ENCODE data around the gene SMAD3. TPM values are rescaled to one million over a fixed set of nuclear protein-coding genes. Genes with fewer than 3 reads are reported as not detected.

The SMAD3 gene
- total RNA-seq, 1 donor, result 36.7 TPM

DNA sequence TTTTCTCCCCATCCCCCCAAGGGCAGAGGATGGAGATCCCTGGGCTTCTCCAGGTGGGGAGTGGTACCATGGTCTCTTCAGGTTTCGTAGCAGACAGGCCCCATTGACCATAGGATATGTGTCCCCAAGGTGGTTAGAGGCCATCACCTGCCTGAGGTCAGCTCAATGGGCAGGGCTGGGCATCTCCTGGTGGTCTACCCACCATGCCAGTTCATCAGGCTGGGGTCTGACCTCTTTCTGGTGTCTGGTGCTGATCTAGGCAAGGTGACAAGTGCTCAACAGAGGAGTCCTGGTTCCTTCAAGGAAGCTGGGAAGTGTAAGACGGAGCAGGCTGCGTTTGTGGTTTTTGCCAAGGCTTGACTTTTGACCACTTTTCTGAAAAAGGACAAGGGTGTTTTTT, 71.4 kb downstream of the SMAD3 start:
- H3K27me3 ChIP-seq (ENCODE audit: insufficient read depth, low read length), result no peaks in the 10 kb centered on the region
- peaks cover 90% of the 10 kb centered on the region for H3K4me1 ChIP-seq (ENCODE audit: insufficient read depth, low read length)
- H3K4me3 ChIP-seq (ENCODE audit: low read length), result no peak overlapping the region
- H3K9me3 ChIP-seq (ENCODE audit: low read depth, low read length), result no peaks in the 10 kb centered on the region

DNA sequence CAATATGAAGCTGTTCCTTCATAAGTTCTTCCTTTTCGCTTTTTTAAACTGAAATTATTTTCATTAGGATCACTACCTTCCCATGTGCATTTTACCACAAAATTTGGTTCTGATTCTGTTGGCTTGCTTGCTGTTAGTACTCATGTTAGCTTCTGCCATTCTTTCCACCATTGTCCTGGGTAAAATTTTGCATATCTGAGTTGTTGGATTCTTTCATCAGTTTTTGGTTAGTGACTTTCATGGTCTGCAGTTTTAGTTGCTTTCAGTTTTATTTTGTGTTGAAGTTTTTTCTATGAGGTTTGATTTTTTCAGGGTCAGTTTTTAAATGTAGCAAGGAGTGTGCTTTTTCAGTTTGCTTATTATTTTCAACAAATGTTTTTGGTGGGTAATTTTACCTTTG, 71.9 kb downstream of the SMAD3 start:
- Histone ChIP-seq H3K4me1 (ENCODE audit: insufficient read depth, low read length) (peaks cover 85% of the 10 kb centered on the region), H3K4me3 (ENCODE audit: low read length) (no peak overlapping the region), H3K27me3 (ENCODE audit: insufficient read depth, low read length) (no peaks in the 10 kb centered on the region), H3K9me3 (ENCODE audit: low read depth, low read length) (no peaks in the 10 kb centered on the region)

DNA sequence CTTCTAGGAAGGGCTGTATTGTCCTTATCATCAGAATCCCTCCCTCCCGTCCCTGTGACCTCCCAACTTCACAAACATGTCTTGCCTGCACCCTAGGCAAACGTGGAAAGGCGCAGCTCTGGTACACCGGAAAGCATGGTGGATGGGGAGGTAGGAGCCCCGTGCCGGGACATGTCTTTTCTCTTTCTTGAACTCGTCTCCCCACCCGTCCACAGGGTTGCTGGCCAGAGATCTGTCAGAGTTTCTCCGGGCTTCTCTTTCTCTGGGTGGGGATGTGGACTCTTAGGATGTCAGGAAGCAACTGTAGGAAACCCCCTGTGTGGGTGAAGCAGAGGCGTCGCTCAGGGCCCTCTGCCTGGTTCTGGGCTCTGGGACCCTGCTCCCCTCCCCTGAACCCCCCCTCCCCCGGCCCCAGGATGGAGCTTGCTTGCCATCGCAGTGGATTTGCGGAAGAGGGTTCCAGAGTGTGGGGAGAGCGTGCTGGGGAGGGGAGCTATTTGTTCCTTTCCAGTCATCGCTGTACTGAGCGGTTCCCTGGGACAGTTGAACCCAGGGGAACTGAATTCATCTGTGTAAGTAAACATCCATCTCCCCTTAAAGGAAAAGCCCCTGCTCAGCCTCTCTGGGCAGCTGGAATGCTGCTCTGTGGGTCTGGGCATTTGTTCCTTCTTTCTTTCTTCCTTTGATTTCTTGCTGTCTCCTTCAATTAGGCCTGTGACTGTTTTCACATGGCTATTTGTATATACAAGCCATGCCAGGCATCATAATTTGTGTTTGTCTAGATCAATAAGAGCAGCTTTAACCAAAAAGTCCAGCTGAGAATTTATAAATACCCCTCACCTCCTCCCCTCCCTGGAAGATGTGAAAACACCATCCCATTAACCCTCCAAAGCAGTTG, 72.8 kb downstream of the SMAD3 start:
- no peak overlapping the region for H3K4me3 ChIP-seq (ENCODE audit: low read length)
- H3K9me3 ChIP-seq (ENCODE audit: low read depth, low read length), result no peaks in the 10 kb centered on the region
- peaks cover 79% of the 10 kb centered on the region for H3K4me1 ChIP-seq (ENCODE audit: insufficient read depth, low read length)
- H3K27me3 ChIP-seq (ENCODE audit: insufficient read depth, low read length), result no peaks in the 10 kb centered on the region

DNA sequence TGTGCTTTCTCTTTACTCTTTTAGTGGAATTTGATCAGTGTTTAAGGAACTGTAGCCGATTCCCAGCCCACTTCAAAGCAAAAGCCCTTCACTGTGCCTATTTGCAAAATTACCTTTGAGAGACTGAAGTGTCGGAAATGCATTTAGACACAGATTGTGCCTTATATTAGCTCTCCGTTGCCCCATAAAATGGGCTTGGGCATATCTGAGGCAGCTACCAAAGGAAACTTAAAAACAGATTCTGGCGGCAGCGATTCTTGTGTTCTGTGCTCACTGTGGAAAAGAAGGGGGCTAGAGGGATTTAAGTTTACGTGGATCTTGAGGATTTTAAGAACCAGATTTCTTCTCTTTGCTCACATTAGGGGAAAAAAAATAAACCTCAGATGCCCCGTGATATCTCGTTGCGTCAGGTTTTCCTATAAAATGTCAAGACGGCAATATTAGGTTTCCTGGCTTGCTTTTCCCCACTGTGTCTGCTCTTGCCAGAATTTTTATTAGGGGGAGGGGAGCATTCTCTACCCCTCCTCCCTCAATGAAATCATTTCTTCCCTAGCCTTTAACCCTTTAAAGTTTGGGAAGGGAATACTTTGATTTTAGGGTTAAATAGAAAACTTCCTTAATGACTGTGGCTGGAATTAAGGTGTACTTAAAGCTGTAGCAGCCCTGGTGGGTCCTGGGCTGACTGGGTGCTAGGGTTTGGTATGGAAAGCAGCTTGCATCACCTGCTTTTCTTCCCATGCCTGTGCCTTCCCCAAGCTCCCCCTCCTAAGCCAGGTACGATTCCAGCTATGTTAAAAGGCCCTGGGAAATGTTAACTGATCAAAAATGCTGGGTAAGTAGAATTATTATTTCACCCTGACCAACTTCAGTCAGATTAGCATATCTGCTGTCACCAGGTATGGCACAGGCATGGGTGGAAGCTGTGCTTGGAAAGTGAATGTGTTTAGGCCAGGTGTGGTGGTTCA, 73.8 kb downstream of the SMAD3 start:
- Histone ChIP-seq H3K4me3 (ENCODE audit: low read length) (no peak overlapping the region), H3K4me1 (ENCODE audit: insufficient read depth, low read length) (peaks cover 77% of the 10 kb centered on the region), H3K27me3 (ENCODE audit: insufficient read depth, low read length) (no peaks in the 10 kb centered on the region), H3K9me3 (ENCODE audit: low read depth, low read length) (no peaks in the 10 kb centered on the region)

DNA sequence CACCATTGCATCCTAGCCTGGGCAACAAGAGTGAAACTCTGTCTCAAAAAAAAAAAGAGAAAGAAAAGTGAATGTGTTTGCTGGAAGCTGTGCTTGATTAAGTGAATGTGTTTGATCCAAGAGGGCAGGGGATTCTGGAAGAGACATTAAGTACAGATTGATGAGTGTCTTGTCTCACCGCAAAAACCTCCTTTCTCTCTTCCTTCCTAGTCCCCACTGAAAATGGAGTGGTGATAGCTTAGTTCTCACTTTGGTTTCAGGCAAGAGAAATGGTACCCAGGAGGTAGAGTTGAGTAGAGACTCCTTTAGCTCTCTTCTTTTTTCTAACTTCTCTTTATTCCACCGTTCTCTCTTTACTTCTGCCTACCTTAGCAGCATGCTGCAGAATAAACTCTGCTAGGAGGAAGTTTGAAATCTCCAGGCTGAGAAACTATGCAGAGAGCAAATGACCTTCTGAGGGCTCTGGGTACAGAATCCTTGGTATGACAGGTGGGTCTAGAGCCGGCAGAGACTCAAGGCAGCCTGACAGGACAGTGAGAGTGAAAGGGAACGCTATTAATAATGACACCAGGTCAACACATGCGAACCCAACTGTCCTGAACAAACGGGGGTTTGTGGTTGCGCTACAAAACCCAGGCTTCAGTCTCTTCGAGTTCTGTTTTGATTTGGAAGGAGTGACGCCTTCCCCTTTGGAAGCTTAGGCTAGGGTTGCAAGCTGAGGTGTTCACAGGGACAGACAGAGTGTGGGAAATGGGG, 74.9 kb downstream of the SMAD3 start:
- H3K4me3 ChIP-seq (ENCODE audit: low read length), result no peak overlapping the region
- no peaks in the 10 kb centered on the region for H3K27me3 ChIP-seq (ENCODE audit: insufficient read depth, low read length)
- H3K9me3 ChIP-seq (ENCODE audit: low read depth, low read length), result no peaks in the 10 kb centered on the region
- peaks cover 76% of the 10 kb centered on the region for H3K4me1 ChIP-seq (ENCODE audit: insufficient read depth, low read length)

DNA sequence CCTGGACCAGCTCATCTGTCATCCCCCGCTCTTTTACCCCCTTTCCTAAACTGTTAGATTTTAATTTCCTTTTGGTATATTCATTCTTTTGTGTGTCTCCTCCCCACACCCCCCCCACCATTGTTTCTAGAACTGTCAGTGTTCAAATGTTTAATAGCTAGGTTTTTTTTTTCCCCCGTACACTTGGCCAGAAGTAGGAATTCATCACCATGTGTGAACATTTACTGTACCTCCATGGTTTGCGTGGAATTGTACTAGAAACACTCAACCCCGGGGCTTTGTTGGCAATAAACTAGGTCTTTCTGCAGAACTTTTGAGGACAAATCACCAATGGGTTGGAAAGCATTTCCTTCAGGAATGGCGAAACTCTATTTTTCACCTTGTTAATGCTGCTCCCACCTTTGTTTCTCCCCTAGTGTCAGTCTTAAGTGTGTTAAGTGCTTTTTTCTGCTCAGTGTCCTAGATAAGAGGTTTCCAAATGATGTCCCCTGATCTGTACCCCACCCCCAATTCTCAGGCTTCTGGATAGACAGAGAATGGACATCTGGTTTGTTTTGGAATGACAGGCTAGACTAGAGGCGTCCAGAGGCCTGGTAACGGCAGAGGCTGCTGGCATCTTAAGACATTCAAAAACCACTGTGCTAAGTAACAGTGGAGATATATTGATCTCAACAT, 76.8 kb downstream of the SMAD3 start:
- Histone ChIP-seq H3K9me3 (ENCODE audit: low read depth, low read length) (no peaks in the 10 kb centered on the region), H3K4me1 (ENCODE audit: insufficient read depth, low read length) (peaks cover 79% of the 10 kb centered on the region), H3K4me3 (ENCODE audit: low read length) (no peak overlapping the region), H3K27me3 (ENCODE audit: insufficient read depth, low read length) (no peaks in the 10 kb centered on the region)

DNA sequence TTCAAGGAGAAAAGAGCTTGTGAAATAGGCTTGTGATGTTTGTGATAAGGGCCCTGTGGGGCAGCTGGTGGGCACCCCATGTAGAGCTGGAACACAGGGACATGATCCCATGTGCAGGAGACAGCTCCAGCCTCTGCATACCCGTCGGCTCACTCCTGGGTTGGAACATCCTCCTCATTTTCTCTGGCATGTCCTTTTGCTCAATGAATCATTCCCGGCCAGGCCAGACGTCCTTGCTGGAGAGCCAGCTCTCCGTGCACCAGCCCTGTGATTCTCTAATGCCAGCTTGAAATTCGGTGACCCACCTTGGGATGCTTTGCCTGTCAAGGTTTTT, 77.3 kb downstream of the SMAD3 start:
- no peak overlapping the region for H3K4me3 ChIP-seq (ENCODE audit: low read length)
- H3K9me3 ChIP-seq (ENCODE audit: low read depth, low read length), result no peaks in the 10 kb centered on the region
- peaks cover 79% of the 10 kb centered on the region for H3K4me1 ChIP-seq (ENCODE audit: insufficient read depth, low read length)
- no peaks in the 10 kb centered on the region for H3K27me3 ChIP-seq (ENCODE audit: insufficient read depth, low read length)

DNA sequence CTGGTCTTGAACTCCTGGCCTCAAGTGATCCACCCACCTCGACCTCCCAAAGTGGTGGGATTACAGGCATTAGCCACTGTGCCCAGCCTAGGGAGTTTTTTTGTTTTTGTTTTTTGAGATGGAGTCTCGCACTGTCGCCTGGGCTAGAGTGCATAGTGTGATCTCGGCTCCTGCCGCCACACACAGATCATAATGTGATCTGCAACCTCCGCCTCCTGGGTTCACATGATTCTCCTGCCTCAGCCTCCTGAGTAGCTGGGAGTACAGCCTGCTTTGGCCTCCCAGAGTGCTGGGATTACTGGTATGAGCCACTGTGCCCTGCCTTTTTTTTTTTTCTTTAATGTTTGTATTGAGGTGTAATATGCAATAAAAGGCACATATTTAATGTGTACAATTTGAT, 78.2 kb downstream of the SMAD3 start:
- no peak overlapping the region for H3K4me3 ChIP-seq (ENCODE audit: low read length)
- no peaks in the 10 kb centered on the region for H3K27me3 ChIP-seq (ENCODE audit: insufficient read depth, low read length)
- H3K4me1 ChIP-seq (ENCODE audit: insufficient read depth, low read length), result peaks cover 80% of the 10 kb centered on the region
- no peaks in the 10 kb centered on the region for H3K9me3 ChIP-seq (ENCODE audit: low read depth, low read length)

DNA sequence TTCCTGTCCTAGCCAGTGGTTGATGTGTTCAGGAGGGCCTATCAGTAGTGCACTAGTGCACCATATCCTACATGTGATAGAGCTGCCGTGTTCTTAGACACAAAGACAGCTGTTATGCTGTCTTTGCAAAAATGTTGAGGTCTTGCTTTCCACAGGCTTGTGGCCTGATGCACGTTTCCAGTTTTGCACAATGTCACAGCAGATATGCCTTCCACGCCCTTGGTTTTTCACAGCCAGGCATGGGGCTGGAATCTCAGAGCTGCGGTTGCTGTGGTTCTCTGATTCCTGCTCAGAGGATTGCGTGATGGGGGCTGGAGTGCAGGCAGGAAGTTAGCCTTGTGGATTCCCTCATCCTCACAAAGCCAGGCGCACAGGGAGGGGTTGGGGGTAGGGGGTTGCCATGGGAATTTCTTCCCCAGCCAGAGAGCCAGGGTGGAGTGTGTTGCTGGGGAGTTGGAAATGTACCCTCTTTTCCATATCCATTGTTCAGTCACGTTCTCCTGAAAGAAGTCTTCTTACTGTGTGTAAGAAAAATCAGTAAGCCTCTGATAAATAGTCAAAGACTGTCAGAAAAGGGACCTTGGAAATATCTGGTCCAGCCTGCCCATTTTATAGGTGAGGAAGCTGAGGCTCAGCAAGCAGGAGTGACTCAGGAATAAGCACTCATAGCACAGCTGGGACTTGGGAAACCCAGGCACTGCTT, 79.4 kb downstream of the SMAD3 start:
- Histone ChIP-seq H3K9me3 (ENCODE audit: low read depth, low read length) (no peaks in the 10 kb centered on the region), H3K4me3 (ENCODE audit: low read length) (no peak overlapping the region), H3K4me1 (ENCODE audit: insufficient read depth, low read length) (peaks cover 82% of the 10 kb centered on the region), H3K27me3 (ENCODE audit: insufficient read depth, low read length) (no peaks in the 10 kb centered on the region)

DNA sequence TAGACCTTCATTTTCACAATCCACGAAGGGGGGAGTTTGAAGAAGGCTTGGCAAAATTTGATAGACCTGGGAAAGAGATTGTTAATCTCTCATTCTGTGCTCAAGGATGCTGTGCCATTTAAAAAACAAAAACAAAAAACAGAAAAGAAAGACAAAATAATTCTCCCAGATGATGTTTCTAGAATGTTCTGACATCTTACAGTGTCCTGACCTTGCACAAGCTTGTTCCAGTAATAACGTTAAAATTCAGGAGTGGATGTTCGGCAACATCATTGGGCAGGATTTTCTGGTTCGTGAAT, 79.9 kb downstream of the SMAD3 start:
- Histone ChIP-seq H3K9me3 (ENCODE audit: low read depth, low read length) (no peaks in the 10 kb centered on the region), H3K4me1 (ENCODE audit: insufficient read depth, low read length) (peaks cover 82% of the 10 kb centered on the region), H3K27me3 (ENCODE audit: insufficient read depth, low read length) (no peaks in the 10 kb centered on the region), H3K4me3 (ENCODE audit: low read length) (no peak overlapping the region)

DNA sequence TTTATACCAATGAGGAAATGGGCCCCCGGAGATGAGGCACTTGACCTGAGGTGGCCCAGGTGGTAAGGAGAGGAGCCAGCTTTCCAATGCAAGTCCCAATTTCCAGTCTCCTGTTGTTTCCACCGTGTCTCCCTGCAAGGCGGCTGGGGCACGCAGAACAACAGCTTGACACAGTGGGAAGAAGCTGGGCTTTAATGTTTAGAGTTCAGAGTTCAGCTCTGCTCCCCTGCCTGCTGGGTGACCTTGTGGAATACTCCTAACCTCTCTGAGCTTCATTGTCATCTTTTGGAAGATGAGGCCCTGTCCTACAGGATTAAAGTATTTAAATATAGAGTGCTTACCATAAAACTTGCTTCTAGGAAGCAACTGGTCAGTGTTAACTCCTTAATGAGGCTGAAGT, 80.3 kb downstream of the SMAD3 start:
- Histone ChIP-seq H3K27me3 (ENCODE audit: insufficient read depth, low read length) (no peaks in the 10 kb centered on the region), H3K4me3 (ENCODE audit: low read length) (no peak overlapping the region), H3K4me1 (ENCODE audit: insufficient read depth, low read length) (peaks cover 82% of the 10 kb centered on the region), H3K9me3 (ENCODE audit: low read depth, low read length) (no peaks in the 10 kb centered on the region)

DNA sequence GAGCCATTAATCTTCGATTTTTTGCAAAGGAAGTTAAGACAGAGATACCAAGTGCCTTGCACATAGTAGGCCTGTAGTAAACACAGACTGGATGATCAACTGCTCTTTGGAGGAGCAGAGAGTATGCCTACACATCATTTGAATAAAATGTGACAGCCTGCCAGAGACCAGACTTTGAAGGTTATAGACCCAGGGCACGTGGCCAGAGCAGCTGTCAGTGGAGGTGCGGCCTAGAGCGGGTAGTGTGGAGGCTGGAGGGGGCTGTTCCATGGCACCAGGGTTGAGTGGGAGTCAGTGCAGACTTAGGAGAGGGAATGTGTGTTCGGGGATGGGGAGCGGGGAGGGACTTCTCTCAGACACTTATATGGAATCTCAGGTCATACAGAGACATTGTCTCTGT, 80.8 kb downstream of the SMAD3 start:
- peaks cover 81% of the 10 kb centered on the region for H3K4me1 ChIP-seq (ENCODE audit: insufficient read depth, low read length)
- H3K9me3 ChIP-seq (ENCODE audit: low read depth, low read length), result no peaks in the 10 kb centered on the region
- no peak overlapping the region for H3K4me3 ChIP-seq (ENCODE audit: low read length)
- no peaks in the 10 kb centered on the region for H3K27me3 ChIP-seq (ENCODE audit: insufficient read depth, low read length)

DNA sequence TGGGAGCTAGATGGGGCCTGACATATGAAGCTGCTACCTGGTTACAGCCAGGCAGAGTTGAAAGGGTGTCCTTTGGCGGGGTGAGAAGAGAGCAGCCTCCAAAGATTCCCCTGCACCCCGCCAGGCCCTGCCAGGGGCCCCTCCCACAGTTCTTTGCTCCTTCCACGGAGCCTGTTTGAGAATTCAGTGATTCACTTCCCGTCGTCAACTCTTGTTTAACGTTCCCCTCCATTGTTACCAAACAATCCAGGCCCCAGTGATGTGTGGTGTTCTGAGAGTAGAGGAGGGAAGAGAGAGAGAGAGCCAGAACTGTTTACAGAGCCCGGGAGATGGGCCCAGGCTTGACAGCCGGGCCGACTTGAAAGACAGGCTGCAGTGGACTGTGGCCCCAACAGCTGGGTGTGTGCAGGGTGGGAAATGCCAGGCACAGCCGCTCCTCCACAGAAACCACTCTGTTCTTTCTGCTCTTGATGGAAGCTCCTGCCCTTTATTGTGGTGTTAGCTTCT, 81.5 kb downstream of the SMAD3 start:
- H3K9me3 ChIP-seq (ENCODE audit: low read depth, low read length), result no peaks in the 10 kb centered on the region
- no peaks in the 10 kb centered on the region for H3K27me3 ChIP-seq (ENCODE audit: insufficient read depth, low read length)
- H3K4me3 ChIP-seq (ENCODE audit: low read length), result no peak overlapping the region
- peaks cover 76% of the 10 kb centered on the region for H3K4me1 ChIP-seq (ENCODE audit: insufficient read depth, low read length)

DNA sequence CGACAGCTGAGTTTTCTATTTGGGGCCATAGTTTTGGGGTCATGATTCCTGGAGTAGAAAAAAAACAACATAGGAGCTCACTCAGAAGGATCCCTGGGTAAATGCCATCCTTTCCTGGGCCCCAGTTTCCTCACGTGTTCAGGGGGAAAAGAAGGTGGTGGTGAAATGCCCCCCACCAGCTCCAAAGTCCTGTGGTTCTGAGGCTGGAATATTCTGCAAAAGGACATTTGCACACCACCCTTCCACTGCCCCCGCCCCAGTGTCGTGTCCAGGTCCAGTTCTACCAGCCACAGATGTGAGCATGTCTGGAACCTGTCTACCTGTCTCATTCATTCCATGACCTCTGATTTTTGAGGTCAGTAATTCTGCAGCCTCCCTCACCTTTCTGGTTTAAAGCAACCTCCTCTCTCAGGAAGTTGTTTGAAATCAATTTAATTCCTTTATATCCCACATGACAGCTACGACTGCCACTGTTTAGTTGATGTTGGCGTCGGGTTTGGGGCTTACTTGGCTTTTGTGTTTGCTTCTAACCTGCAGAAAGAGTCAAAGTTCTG, 82.1 kb downstream of the SMAD3 start:
- Histone ChIP-seq H3K27me3 (ENCODE audit: insufficient read depth, low read length) (no peaks in the 10 kb centered on the region), H3K9me3 (ENCODE audit: low read depth, low read length) (no peaks in the 10 kb centered on the region), H3K4me1 (ENCODE audit: insufficient read depth, low read length) (peaks cover 76% of the 10 kb centered on the region), H3K4me3 (ENCODE audit: low read length) (no peak overlapping the region)

Data from mononuclear cell (primary cell).